ENCODE measurements around the gene MS4A1.

The MS4A1 gene

GRCh38 chr11:60457576-60457975 lies 1.9 kb downstream of the MS4A1 start:
- TF ChIP-seq POLR2AphosphoS5 (IDR thresholded peaks at IDR 0.05; ENCODE audit: low read depth, low read length): no peak
- no peak for TF ChIP-seq TAF1 (IDR thresholded peaks at IDR 0.05; ENCODE audit: borderline replicate concordance, insufficient read depth, low read length)
- TF ChIP-seq SIN3A (IDR thresholded peaks at IDR 0.05; ENCODE audit: borderline replicate concordance, insufficient read depth, low read length): no peak
- TF ChIP-seq, protein P1, sequence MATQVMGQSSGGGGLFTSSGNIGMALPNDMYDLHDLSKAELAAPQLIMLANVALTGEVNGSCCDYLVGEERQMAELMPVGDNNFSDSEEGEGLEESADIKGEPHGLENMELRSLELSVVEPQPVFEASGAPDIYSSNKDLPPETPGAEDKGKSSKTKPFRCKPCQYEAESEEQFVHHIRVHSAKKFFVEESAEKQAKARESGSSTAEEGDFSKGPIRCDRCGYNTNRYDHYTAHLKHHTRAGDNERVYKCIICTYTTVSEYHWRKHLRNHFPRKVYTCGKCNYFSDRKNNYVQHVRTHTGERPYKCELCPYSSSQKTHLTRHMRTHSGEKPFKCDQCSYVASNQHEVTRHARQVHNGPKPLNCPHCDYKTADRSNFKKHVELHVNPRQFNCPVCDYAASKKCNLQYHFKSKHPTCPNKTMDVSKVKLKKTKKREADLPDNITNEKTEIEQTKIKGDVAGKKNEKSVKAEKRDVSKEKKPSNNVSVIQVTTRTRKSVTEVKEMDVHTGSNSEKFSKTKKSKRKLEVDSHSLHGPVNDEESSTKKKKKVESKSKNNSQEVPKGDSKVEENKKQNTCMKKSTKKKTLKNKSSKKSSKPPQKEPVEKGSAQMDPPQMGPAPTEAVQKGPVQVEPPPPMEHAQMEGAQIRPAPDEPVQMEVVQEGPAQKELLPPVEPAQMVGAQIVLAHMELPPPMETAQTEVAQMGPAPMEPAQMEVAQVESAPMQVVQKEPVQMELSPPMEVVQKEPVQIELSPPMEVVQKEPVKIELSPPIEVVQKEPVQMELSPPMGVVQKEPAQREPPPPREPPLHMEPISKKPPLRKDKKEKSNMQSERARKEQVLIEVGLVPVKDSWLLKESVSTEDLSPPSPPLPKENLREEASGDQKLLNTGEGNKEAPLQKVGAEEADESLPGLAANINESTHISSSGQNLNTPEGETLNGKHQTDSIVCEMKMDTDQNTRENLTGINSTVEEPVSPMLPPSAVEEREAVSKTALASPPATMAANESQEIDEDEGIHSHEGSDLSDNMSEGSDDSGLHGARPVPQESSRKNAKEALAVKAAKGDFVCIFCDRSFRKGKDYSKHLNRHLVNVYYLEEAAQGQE (IDR thresholded peaks at IDR 0.05; ENCODE audit: insufficient read depth in 1 of 2, low read depth in 2 of 2, low read length in 2 of 2): no peak
- TF ChIP-seq FOXP2 (optimal IDR thresholded peaks at IDR 0.05; ENCODE audit: borderline replicate concordance, extremely low read depth, extremely low read length, insufficient read depth): no peak

- no peak for TF ChIP-seq POLR2AphosphoS5 (IDR thresholded peaks at IDR 0.05; ENCODE audit: low read depth, low read length)
- no peak for TF ChIP-seq FOXP2 (optimal IDR thresholded peaks at IDR 0.05; ENCODE audit: borderline replicate concordance, extremely low read depth, extremely low read length, insufficient read depth)
- TF ChIP-seq, protein P1 (IDR thresholded peaks at IDR 0.05; ENCODE audit: insufficient read depth in 1 of 2, low read depth in 2 of 2, low read length in 2 of 2): no peak
- TF ChIP-seq SIN3A (IDR thresholded peaks at IDR 0.05; ENCODE audit: borderline replicate concordance, insufficient read depth, low read length): no peak
- TF ChIP-seq TAF1 (IDR thresholded peaks at IDR 0.05; ENCODE audit: borderline replicate concordance, insufficient read depth, low read length): no peak
Observed at GRCh38 chr11:60459345-60459744, 3.7 kb downstream of the MS4A1 start.

DNA sequence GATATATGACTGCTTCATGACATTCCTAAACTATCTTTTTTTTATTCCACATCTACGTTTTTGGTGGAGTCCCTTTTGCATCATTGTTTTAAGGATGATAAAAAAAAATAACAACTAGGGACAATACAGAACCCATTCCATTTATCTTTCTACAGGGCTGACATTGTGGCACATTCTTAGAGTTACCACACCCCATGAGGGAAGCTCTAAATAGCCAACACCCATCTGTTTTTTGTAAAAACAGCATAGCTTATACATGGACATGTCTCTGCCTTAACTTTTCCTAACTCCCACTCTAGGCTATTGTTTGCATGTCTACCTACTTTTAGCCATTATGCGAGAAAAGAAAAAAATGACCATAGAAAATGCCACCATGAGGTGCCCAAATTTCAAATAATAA lies 13.2 kb downstream of the MS4A1 start:
- TF ChIP-seq, protein P1 (IDR thresholded peaks at IDR 0.05; ENCODE audit: insufficient read depth in 1 of 2, low read depth in 2 of 2, low read length in 2 of 2): no peak
- TF ChIP-seq SIN3A (IDR thresholded peaks at IDR 0.05; ENCODE audit: borderline replicate concordance, insufficient read depth, low read length) (no peak), TAF1 (IDR thresholded peaks at IDR 0.05; ENCODE audit: borderline replicate concordance, insufficient read depth, low read length) (no peak), POLR2AphosphoS5 (IDR thresholded peaks at IDR 0.05; ENCODE audit: low read depth, low read length) (no peak), FOXP2 (optimal IDR thresholded peaks at IDR 0.05; ENCODE audit: borderline replicate concordance, extremely low read depth, extremely low read length, insufficient read depth) (no peak)

- TF ChIP-seq, protein P1 (IDR thresholded peaks at IDR 0.05; ENCODE audit: insufficient read depth in 1 of 2, low read depth in 2 of 2, low read length in 2 of 2): no peak
- TF ChIP-seq SIN3A (IDR thresholded peaks at IDR 0.05; ENCODE audit: borderline replicate concordance, insufficient read depth, low read length) (no peak), TAF1 (IDR thresholded peaks at IDR 0.05; ENCODE audit: borderline replicate concordance, insufficient read depth, low read length) (no peak), POLR2AphosphoS5 (IDR thresholded peaks at IDR 0.05; ENCODE audit: low read depth, low read length) (no peak), FOXP2 (optimal IDR thresholded peaks at IDR 0.05; ENCODE audit: borderline replicate concordance, extremely low read depth, extremely low read length, insufficient read depth) (no peak)
Observed at GRCh38 chr11:60469723-60470122, 14.1 kb downstream of the MS4A1 start.

DNA sequence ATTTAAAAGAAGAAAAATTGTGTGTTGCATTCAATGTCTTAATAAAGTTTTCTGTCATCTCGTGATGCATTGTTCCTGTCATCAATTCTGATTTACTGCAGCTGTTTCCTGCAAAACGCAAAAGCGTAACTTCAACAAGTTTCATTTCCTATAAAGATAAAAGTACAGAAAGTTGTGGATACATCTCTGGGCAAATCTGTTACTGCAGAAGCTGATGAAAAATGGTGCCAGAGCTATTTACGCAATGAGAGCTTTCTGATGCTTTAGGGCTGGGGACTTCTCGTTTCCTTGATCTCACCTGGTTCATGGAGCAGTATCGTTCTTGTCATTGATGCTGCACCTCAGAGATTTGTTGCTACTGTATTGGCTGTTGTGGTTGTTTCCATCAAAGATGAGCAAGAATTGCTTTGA lies 21.4 kb downstream of the MS4A1 start:
- no peak for TF ChIP-seq TAF1 (IDR thresholded peaks at IDR 0.05; ENCODE audit: borderline replicate concordance, insufficient read depth, low read length)
- TF ChIP-seq, protein P1 (IDR thresholded peaks at IDR 0.05; ENCODE audit: insufficient read depth in 1 of 2, low read depth in 2 of 2, low read length in 2 of 2): no peak
